GM21717 (cell line): ENCODE results near the gene PTPRG.
"Not testable (repeated sequence)": the region's sequence is repeated elsewhere in the genome, so short reads cannot be mapped to it uniquely, and the experiment has no call there.

Experiments
- ATAC-seq: cut with Tn5 transposase; IDR thresholded peaks from one replicate; pipeline ENCODE4 v1.9.1; 2021; ENCODE audit warnings: mild to moderate bottlenecking, moderate library complexity; ENCODE audit not compliant: unreplicated experiment

Gene PTPRG

GRCh38 chr3:61715886-61716527 is 154.6 kb downstream of the PTPRG start:
- ATAC-seq: no peak

- not testable (repeated sequence) for ATAC-seq
Measured at GRCh38 chr3:61716693-61717092, 155.3 kb downstream of the PTPRG start.

- no peak for ATAC-seq
Measured at GRCh38 chr3:61718565-61718964, 157.2 kb downstream of the PTPRG start.

GRCh38 chr3:61719278-61719977 is 158.1 kb downstream of the PTPRG start:
- ATAC-seq: no peak

- ATAC-seq: no peak
Measured at GRCh38 chr3:61723038-61723437, 161.7 kb downstream of the PTPRG start.

GRCh38 chr3:61724183-61724582 is 162.8 kb downstream of the PTPRG start:
- ATAC-seq: no peak

GRCh38 chr3:61724801-61725200 is 163.4 kb downstream of the PTPRG start:
- ATAC-seq: no peak

- no peak for ATAC-seq
Measured at GRCh38 chr3:61725851-61726333, 164.5 kb downstream of the PTPRG start.

- no peak for ATAC-seq
Measured at GRCh38 chr3:61727435-61727834, 166.1 kb downstream of the PTPRG start.

- ATAC-seq: no peak
Measured at GRCh38 chr3:61729038-61729634, 167.8 kb downstream of the PTPRG start.

- ATAC-seq: no peak
Measured at GRCh38 chr3:61730056-61730455, 168.7 kb downstream of the PTPRG start.

GRCh38 chr3:61730577-61731231 is 169.3 kb downstream of the PTPRG start:
- no peak for ATAC-seq

- ATAC-seq: no peak
Measured at GRCh38 chr3:61733000-61733399, 171.6 kb downstream of the PTPRG start.

- ATAC-seq: no peak
Measured at GRCh38 chr3:61733876-61734275, 172.5 kb downstream of the PTPRG start.

- ATAC-seq: no peak
Measured at GRCh38 chr3:61734749-61735686, 173.6 kb downstream of the PTPRG start.

GRCh38 chr3:61736506-61736905 is 175.1 kb downstream of the PTPRG start:
- no peak for ATAC-seq

- ATAC-seq: no peak
Measured at GRCh38 chr3:61739640-61740039, 178.3 kb downstream of the PTPRG start.

GRCh38 chr3:61740494-61740893 is 179.1 kb downstream of the PTPRG start:
- ATAC-seq: no peak

- ATAC-seq: no peak
Measured at GRCh38 chr3:61741551-61741950, 180.2 kb downstream of the PTPRG start.

- no peak for ATAC-seq
Measured at GRCh38 chr3:61742006-61742405, 180.6 kb downstream of the PTPRG start.
